Thyroid gland (tissue), 4 donors: ENCODE results near the gene MAPK6.

Source experiments
- CTCF ChIP-seq, 6 experiments: fragments of 200-600 bp in 3 of 6; fragments of 450-650 bp in 3 of 6; sonication (generic) in 3 of 6; IDR thresholded peaks; one replicate each; pipeline ENCODE4 v1.5.1; 2016 to 2019; ENCODE audit warnings: antibody characterized with exemption in 6 of 6, mild to moderate bottlenecking in 2 of 6, inconsistent platforms in 1 of 6, moderate library complexity in 1 of 6
- POLR2A ChIP-seq, 2 donors: fragments of 450-650 bp; IDR thresholded peaks; one replicate each; pipeline ENCODE4 v1.6.1; 2017; ENCODE audit warnings: antibody characterized with exemption in 2 of 2, mild to moderate bottlenecking in 2 of 2, moderate library complexity in 1 of 2

GRCh38 chr15:52010633-52011595 lies 8.1 kb upstream of the MAPK6 start:
- no peak for TF ChIP-seq CTCF (IDR thresholded peaks at IDR 0.05)
- TF ChIP-seq POLR2A (IDR thresholded peaks at IDR 0.05), result no peak
